Activated CD4-positive, alpha-beta T cell treated with anti-CD3 and anti-CD28 coated beads for 36 hours (primary cell): ENCODE data around the gene E2F4. TPM values are rescaled to one million over a fixed set of nuclear protein-coding genes. Genes with fewer than 3 reads are reported as not detected.

ENCODE experiments used
- ATAC-seq: fragments of 200-7000 bp; cut with Tn5 transposase; one replicate; pipeline ENCODE4 v1.10.0; 2021; ENCODE audit warnings: mild to moderate bottlenecking, moderate library complexity
- CTCF ChIA-PET: fragments of 350-600 bp; sonication (Branson Sonifier 250); formaldehyde crosslinking; loops from one replicate; lab custom pipeline; 2021; ENCODE audit warnings: antibody characterized with exemption; lab: Charles Lee
- POLR2A ChIA-PET: fragments of 350-600 bp; sonication (Branson Sonifier 250); formaldehyde crosslinking; loops from one replicate; lab custom pipeline; 2021; ENCODE audit warnings: antibody characterized with exemption, inconsistent platforms; lab: Charles Lee
- DNase-seq: peaks from one replicate; pipeline ENCODE4 v3.0.0-alpha.2; 2020
- H3K27ac Mint-ChIP-seq: one replicate; pipeline ENCODE4 v1.8.0; 2021; ENCODE audit warnings: mixed read lengths
- H3K27me3 Mint-ChIP-seq: one replicate; pipeline ENCODE4 v1.8.0; 2021; ENCODE audit warnings: mixed read lengths
- H3K36me3 Mint-ChIP-seq: one replicate; pipeline ENCODE4 v1.8.0; 2021; ENCODE audit warnings: low read depth, mixed read lengths
- H3K4me1 Mint-ChIP-seq: one replicate; pipeline ENCODE4 v1.8.0; 2021; ENCODE audit warnings: mixed read lengths
- H3K4me3 Mint-ChIP-seq: one replicate; pipeline ENCODE4 v1.8.0; 2021; ENCODE audit warnings: mild to moderate bottlenecking, moderate library complexity, mixed read lengths
- H3K9me3 Mint-ChIP-seq: one replicate; pipeline ENCODE4 v1.8.0; 2021; ENCODE audit warnings: low read depth, mixed read lengths
- intact Hi-C, 2 experiments: fragments of 100-400 bp; cut with DNase I in 1 of 2; cut with micrococcal nuclease in 1 of 2; formaldehyde crosslinking; loops; one replicate each; pipeline versions ENCODE4 v1.14.2 to v1.15.1; 2022 to 2024; cut with DNase I, micrococcal nuclease
- total RNA-seq, 2 experiments: library from RNA; stranded (reverse); gene quantifications; one replicate each; pipeline ENCODE4 v1.2.3, GENCODE V29; 2021

E2F4 gene
- total RNA-seq, 2 experiments from 2014 or later: 91.4 to 110 TPM

DNA sequence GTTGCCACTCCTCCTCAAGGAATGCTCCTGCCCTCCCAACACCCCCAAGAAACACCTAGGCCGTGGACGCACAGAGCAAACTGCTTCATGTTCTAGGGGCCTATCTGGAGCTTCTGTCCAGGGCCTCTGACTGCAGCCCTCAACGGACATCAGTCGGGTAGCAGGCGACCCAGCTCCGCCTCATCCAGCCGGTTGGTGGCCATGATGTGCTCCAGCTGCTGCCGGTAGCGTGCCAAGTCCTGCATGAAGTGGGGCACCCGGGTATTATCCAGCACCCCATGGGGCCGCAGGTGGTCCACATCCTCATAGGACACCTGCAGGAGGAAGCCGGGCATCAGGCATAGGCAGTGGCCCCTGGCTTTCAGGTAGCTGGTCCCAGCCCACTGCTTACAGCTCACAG is 15.3 kb upstream of the E2F4 start:
- Mint-ChIP-seq H3K36me3 (peaks cover 3% of the 10 kb centered on the region), H3K4me3 (no peak overlapping the region), H3K27ac (no peak overlapping the region), H3K9me3 (no peaks in the 10 kb centered on the region), H3K27me3 (peaks cover 45% of the 10 kb centered on the region), H3K4me1 (peaks cover 24% of the 10 kb centered on the region)
- DNase-seq (no peak), ATAC-seq (no peak)
- ChIA-PET POLR2A (interaction anchor here (0.6 kb wide), 1 partner anchor 9 kb away, joined by 3 read pairs; no protein-coding TSS in a partner anchor), CTCF (interaction anchor here (0.6 to 5.3 kb wide), 12 partner anchors 8 to 271 kb away, joined by 3 to 39 read pairs (median 5); partner anchors contain the start of gene HSF4)
- intact Hi-C loops: no loop called here

DNA sequence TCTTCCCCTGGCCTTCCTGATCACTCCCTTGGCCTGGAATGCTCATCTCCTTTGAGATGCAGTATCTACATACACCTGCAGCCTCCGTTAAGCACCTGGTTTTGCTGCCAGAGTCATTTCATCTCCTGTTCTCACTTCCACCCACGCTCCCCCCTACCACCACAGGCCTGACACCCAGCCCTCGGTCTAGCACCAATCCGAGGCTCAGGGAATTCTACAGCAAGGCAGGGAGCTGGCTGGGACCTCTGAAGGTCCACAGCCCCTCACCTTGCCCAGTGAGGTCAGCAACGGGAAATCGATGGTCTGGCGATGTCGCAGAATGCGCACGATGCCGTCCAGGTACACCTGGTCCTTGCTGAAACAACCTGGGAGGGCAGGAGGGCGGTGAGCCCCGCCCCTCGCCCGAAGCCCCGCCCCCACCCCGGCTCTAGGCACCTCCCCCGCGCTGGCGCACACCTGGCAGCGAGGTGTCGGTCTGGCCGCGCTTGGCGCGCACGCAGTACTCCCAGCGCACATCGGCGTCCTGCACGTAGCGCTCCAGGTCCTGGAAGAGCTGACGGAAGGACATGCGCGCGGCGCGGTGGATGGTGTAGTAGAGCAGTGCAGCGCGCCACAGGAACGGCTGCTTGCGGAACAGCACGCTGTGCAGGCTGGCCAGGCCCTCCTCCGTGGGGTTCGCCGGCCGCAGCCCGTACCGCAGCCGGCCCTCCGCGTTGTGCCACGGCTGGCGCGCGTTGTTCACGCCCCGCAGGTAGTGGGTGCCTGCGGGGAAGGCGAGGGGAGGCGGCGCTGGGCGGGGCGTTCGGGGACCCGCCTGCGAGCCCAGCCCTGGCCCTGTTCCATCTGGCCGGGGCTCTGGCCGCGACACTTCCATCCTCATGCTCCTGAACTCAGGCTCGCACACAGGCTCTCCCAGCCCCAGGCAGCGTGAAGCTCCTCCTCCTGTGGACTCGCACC is 13.9 kb upstream of the E2F4 start:
- ChIA-PET CTCF (interaction anchor here (1.0 to 5.3 kb wide), 7 partner anchors 7 to 270 kb away, joined by 4 to 39 read pairs (median 5); partner anchors contain the start of genes EXOC3L1 and HSF4), POLR2A (interaction anchor here (0.8 kb wide), 1 partner anchor 17 kb away, joined by 3 read pairs; no protein-coding TSS in a partner anchor)
- Mint-ChIP-seq H3K27ac (no peak overlapping the region), H3K36me3 (peaks cover 3% of the 10 kb centered on the region), H3K4me3 (peak overlapping the region; percentile 43), H3K9me3 (no peaks in the 10 kb centered on the region), H3K27me3 (peaks cover 37% of the 10 kb centered on the region), H3K4me1 (peaks cover 24% of the 10 kb centered on the region)
- intact Hi-C loops: no loop called here
- peak; percentile 85 for DNase-seq
- peak; percentile 72 for ATAC-seq

DNA sequence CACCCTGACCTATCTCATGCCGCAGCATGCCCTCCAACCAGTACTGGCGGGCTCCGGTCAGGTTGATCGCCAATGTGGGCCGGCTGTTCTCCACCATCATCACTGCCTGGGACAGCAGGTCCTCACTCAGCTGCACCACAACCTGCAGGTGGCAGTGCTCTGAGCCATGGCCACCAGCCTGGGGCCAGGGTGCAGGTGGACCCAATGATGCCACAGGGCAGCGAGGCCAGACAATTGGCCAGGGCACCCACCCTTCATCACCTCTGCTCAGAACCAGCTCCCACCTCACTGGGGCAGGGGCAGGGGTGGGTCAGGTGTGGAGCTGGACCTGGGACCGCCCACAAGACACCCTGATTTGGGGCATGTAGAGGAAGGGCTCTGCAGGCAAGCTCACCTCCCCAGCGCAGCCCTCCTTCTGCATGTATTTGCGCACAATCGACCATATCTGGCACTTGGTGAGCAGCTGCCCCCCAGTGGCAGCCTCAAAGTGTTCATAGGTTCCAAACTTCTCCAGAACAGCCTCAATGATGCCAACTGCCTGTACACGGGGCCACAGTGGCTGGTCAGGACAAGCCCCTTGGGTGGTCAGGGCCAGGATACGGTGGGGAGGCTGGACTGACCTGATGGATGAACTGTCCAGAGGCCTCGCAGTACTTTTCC is 12.4 kb upstream of the E2F4 start:
- ChIA-PET CTCF (interaction anchor here (1.0 kb wide), 1 partner anchor 119 kb away, joined by 3 read pairs; no protein-coding TSS in a partner anchor), POLR2A (no interaction called here)
- ATAC-seq: no peak
- peaks cover 26% of the 10 kb centered on the region for H3K27me3 Mint-ChIP-seq
- intact Hi-C loops: loop anchor here in 1 of 2 experiments (10.0 kb wide), 1 partner anchor 905 kb away; the partner anchor contains the start of gene NFATC3
- H3K9me3 Mint-ChIP-seq: no peaks in the 10 kb centered on the region
- peak; percentile 57 for DNase-seq
- H3K4me1 Mint-ChIP-seq: peaks cover 14% of the 10 kb centered on the region
- H3K36me3 Mint-ChIP-seq: peaks cover 3% of the 10 kb centered on the region
- no peak overlapping the region for H3K4me3 Mint-ChIP-seq
- H3K27ac Mint-ChIP-seq: no peak overlapping the region

DNA sequence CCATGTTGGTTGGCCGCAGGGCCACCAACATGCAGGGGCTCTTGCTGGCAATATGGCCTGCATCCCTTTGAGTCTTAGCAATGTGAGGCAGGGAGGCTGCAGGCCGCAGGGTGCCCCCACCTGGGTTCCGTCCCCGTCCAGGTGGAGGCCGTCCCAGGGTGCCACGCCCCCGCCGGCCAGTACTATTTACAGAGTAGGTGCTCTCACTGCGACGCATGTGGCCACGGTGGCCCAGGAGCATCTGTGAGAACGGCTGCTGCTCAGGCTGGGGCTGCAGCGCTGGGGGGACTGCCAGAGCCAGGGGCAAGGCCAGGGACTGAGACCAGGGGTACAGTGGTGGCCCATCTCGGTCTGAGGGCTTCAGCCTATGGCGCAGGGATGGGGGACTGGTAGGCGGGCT is 11.8 kb upstream of the E2F4 start:
- Mint-ChIP-seq H3K9me3 (no peaks in the 10 kb centered on the region), H3K27ac (no peak overlapping the region), H3K27me3 (peaks cover 28% of the 10 kb centered on the region), H3K36me3 (peaks cover 3% of the 10 kb centered on the region), H3K4me3 (no peak overlapping the region), H3K4me1 (peaks cover 18% of the 10 kb centered on the region)
- ChIA-PET CTCF (interaction anchor here (1.0 kb wide), 1 partner anchor 120 kb away, joined by 3 read pairs; no protein-coding TSS in a partner anchor), POLR2A (no interaction called here)
- intact Hi-C loops: loop anchor here in 1 of 2 experiments (10.0 kb wide), 1 partner anchor 905 kb away; the partner anchor contains the start of gene NFATC3
- DNase-seq (no peak), ATAC-seq (no peak)

DNA sequence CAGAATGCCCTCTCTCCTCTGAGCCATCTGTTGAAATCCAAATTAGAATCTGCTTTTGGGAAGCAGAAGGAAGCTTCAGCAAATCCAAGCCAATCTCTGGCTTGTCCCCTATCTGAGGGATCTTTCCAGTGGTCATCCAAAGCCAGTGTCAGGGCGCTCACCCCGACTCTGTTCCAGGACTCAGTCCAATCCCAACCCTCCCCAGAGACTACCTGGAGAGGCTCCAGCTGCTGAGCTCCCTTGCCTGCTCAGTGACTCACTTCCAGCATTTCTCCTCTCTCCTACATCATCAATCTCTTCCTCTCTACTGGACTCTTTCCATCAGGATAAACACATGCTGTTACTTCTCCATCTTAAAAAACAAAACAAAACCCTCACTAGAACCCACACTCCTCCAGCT is 10.6 kb upstream of the E2F4 start:
- Mint-ChIP-seq H3K27me3 (peaks cover 24% of the 10 kb centered on the region), H3K4me1 (peaks cover 23% of the 10 kb centered on the region), H3K4me3 (no peak overlapping the region), H3K27ac (no peak overlapping the region), H3K36me3 (peaks cover 3% of the 10 kb centered on the region), H3K9me3 (no peaks in the 10 kb centered on the region)
- no peak for ATAC-seq
- POLR2A ChIA-PET: no interaction called here
- DNase-seq: no peak
- CTCF ChIA-PET: interaction anchor here (0.9 to 2.3 kb wide), 4 partner anchors 9 to 164 kb away, joined by 3 to 7 read pairs (median 3); no protein-coding TSS in a partner anchor
- intact Hi-C loops: loop anchor here in 1 of 2 experiments (10.0 kb wide), 1 partner anchor 903 kb away; the partner anchor contains the start of gene NFATC3

DNA sequence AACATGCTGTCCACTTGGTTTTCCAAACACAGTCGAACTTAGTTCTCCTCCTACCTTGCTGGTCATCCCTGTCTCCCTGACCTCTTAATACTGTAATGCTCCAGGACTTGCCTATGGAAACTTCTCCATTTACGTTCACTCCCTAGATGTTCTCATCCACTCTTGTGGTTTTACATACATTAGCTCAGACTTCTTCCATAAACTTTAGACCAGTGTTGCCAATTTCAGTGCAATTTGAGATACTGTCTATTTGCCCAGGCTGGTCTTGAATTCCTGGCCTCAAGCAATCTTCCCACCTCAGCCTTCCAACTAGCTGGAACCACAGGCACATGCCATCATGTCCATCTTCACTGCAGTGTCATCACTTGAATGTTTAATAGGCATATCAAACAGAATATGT is 9.7 kb upstream of the E2F4 start:
- intact Hi-C loops: loop anchor here in 1 of 2 experiments (2.0 to 10.0 kb wide), 2 partner anchors 299 to 903 kb away; partner anchors contain the start of genes ATP6V0D1 and NFATC3
- H3K27ac Mint-ChIP-seq: no peak overlapping the region
- peaks cover 18% of the 10 kb centered on the region for H3K27me3 Mint-ChIP-seq
- H3K9me3 Mint-ChIP-seq: no peaks in the 10 kb centered on the region
- H3K4me1 Mint-ChIP-seq: peaks cover 23% of the 10 kb centered on the region
- H3K36me3 Mint-ChIP-seq: peaks cover 2% of the 10 kb centered on the region
- ChIA-PET CTCF (interaction anchor here (0.9 to 2.3 kb wide), 5 partner anchors 19 to 164 kb away, joined by 3 to 9 read pairs (median 7); no protein-coding TSS in a partner anchor), POLR2A (interaction anchor here (1.5 kb wide), 1 partner anchor 19 kb away, joined by 3 read pairs; no protein-coding TSS in a partner anchor)
- ATAC-seq: no peak
- no peak for DNase-seq
- no peak overlapping the region for H3K4me3 Mint-ChIP-seq

DNA sequence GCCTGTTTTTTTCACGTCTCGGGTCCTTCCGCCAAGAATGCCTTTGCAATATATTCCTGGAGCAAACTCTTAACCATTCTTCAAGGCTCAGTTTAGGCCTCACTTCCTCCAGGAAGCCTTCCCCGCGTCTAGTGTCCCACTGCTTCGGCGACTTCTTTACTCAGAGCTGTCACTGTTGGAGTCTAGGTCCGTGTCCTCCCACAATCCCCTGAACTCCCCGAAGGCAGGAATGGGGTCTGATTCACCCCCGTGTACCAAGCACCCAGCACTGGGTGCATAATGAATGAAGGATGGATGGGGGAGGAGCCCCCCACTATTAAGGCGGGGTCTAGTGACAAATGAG is 8.7 kb upstream of the E2F4 start:
- CTCF ChIA-PET: interaction anchor here (1.1 to 2.3 kb wide), 5 partner anchors 20 to 230 kb away, joined by 3 to 9 read pairs (median 7); no protein-coding TSS in a partner anchor
- Mint-ChIP-seq H3K4me1 (peaks cover 19% of the 10 kb centered on the region), H3K9me3 (no peaks in the 10 kb centered on the region), H3K4me3 (no peak overlapping the region), H3K36me3 (peaks cover 2% of the 10 kb centered on the region), H3K27me3 (peaks cover 11% of the 10 kb centered on the region), H3K27ac (no peak overlapping the region)
- ATAC-seq (no peak), DNase-seq (no peak)
- intact Hi-C loops: loop anchor here (1.0 to 10.0 kb wide), 8 partner anchors 9 to 902 kb away; partner anchors contain the start of genes E2F4 (in 2 of the 2), FBXL8 (in 2 of the 2), TRADD (in 2 of the 2) and ATP6V0D1 (in 1 of the 2)
- POLR2A ChIA-PET: interaction anchor here (1.5 kb wide), 1 partner anchor 20 kb away, joined by 3 read pairs; no protein-coding TSS in a partner anchor

DNA sequence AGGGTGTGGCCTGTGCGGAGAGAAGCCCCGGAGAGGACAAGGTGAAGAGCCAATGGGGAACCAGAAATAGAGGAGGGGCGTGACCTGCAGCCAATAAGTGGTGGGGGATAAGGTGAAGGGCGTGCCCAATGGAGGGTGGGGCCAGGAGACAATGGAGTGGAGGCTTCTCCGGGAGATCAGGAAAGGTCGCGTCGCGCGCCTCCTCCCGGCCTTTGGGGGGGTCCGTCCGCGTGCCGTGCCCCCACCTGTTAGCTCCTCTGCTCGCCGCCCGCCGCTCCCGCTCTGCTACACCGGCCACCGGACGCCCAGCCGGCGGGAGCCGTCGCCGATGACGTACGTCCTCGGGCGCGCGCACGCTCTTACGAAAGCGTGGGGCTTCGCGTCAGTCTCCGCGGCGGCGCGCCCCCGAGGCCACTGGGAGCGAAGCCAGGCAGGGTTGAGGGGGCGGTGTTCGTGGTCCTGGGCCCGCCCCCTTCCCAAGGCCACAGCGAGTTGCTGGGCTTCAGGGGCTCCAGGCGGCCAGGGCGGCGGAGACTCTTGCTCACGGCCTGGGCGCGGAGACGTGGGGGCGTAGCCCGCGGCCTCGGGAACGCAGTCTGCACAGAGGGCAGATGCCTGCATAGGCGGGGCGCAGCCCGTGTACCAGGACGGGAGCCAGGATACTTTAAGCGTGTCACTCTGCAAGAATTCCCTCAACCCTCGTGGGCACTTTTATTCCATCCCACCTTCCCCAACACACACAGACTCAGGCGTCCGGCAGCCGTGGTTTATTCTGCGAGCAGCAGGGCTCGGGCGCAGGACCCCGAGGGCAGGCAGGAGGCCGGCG is 8.1 kb upstream of the E2F4 start, which contains the start of gene MATCAP1:
MATCAP1 (minus strand) TSS at position 337 of the 826 bp plus-strand sequence. CDS start 3,353 bp downstream, outside the sequence.
- no peak within 1 kb of the TSS for H3K27ac Mint-ChIP-seq
- peaks cover 9% of the 10 kb centered on the region for H3K27me3 Mint-ChIP-seq
- intact Hi-C loops: loop anchor here (1.0 to 10.0 kb wide), 11 partner anchors 8 to 901 kb away; partner anchors contain the start of genes E2F4 (in 2 of the 2), FBXL8 (in 2 of the 2), TRADD (in 2 of the 2) and ATP6V0D1 (in 1 of the 2)
- peak; percentile 96 for DNase-seq
- H3K4me1 Mint-ChIP-seq: peaks cover 14% of the 10 kb centered on the region
- peak; percentile 97 for ATAC-seq
- POLR2A ChIA-PET: interaction anchor here (1.4 kb wide), 1 partner anchor 23 kb away, joined by 3 read pairs; no protein-coding TSS in a partner anchor
- peaks cover 2% of the 10 kb centered on the region for H3K36me3 Mint-ChIP-seq
- CTCF ChIA-PET: interaction anchor here (0.6 to 2.3 kb wide), 19 partner anchors 7 to 1985 kb away, joined by 3 to 18 read pairs (median 5); partner anchors contain the start of genes FBXL8, NOL3 and TRADD
- H3K4me3 Mint-ChIP-seq: no peak within 1 kb of the TSS
- no peaks in the 10 kb centered on the region for H3K9me3 Mint-ChIP-seq

DNA sequence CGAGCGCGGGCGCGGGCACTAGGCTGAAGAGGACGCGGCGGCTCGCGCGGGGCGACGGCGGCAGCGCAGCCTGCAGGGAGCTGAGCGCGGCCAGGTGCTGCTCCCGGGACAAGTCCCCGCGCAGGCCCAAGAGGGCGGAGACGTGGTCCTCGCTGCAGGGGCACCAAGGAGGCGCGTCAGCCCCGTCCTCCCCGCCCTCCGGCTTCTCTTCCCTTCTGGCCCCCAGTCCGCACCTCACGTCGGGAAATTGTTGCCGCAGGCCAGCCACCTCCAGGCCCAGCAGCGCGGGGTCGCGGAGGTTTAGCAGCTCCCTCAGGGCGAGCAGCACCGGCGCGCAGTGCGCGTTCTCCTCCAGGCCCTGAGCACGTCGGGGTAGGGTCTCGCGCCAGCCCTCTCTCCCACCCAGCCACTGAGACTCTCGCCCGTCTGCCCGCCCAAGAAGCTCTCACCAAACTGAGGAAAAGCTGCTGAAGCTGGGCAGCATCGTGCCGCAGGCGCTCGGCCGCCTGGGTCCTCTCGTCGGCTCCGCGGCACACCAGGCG is 7.4 kb upstream of the E2F4 start:
- Mint-ChIP-seq H3K4me3 (no peak overlapping the region), H3K27me3 (peaks cover 6% of the 10 kb centered on the region), H3K36me3 (no peaks in the 10 kb centered on the region), H3K4me1 (peaks cover 13% of the 10 kb centered on the region), H3K9me3 (no peaks in the 10 kb centered on the region), H3K27ac (no peak overlapping the region)
- intact Hi-C loops: loop anchor here in 1 of 2 experiments (2.0 to 10.0 kb wide), 4 partner anchors 156 to 900 kb away; partner anchors contain the start of genes CBFB, CTCF and NFATC3
- no peak for DNase-seq
- ChIA-PET POLR2A (interaction anchor here (1.3 to 1.4 kb wide), 2 partner anchors 24 to 166 kb away, joined by 3 to 4 read pairs; no protein-coding TSS in a partner anchor), CTCF (interaction anchor here (0.6 to 2.2 kb wide), 28 partner anchors 8 to 1986 kb away, joined by 3 to 18 read pairs (median 4); partner anchors contain the start of genes FBXL8, FHOD1, NOL3 and TRADD)
- no peak for ATAC-seq
